GM18498 (cell line): ENCODE results near the gene ZNF804A.

Experiments
- ATAC-seq: cut with Tn5 transposase; IDR thresholded peaks from one replicate; pipeline ENCODE4 v1.9.1; 2021; ENCODE audit warnings: mild to moderate bottlenecking, moderate library complexity; ENCODE audit not compliant: unreplicated experiment

The ZNF804A gene

GRCh38 chr2:184598316-184599053 lies at the start of gene ZNF804A:
ZNF804A (plus strand) TSS chr2:184598529; CDS start chr2:184598960, 431 bp downstream.
- ATAC-seq: peak; percentile 90

DNA sequence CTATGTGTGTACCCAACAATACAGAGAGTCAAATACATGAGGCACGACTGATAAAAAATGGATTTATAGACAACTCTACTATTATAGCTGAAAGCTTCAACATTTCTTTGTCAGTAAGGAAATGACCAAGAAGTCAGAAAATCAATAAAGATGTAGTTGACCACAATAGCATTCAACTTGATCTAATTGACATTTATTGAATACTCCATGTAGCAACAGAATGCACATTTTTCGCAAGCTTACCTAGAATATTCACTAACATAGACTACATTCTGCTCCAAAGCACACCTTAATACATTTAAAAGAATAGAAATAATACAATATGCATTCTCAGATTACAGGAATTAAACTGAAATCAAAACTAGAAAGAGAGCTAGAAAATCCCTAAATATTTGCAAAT lies 49.2 kb upstream of the ZNF804A start:
- no peak for ATAC-seq

GRCh38 chr2:184551626-184552025 lies 46.7 kb upstream of the ZNF804A start:
- no peak for ATAC-seq

DNA sequence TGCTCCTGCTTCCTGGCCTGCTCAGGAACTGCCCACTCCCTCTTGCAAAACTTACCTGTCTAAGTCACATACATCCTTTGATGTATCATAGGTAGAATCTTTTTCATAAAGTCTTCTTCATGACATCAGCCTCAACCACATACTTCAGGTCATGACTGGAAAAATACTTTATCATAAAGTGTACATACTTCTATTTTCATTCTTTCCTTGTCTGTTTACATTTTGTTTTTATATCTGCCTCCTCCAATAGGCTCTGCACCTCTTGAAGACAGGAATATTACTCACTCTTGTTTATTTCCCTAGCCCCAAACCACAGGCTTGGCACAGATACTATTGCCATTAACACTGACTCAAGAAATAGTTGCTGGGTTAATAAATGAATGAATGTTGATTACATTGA lies 43.6 kb upstream of the ZNF804A start:
- no peak for ATAC-seq

GRCh38 chr2:184555352-184555751 lies 43.0 kb upstream of the ZNF804A start:
- no peak for ATAC-seq

- no peak for ATAC-seq
Measured at GRCh38 chr2:184556639-184557038, 41.7 kb upstream of the ZNF804A start.

GRCh38 chr2:184558713-184559464 lies 39.4 kb upstream of the ZNF804A start:
- ATAC-seq: no peak

GRCh38 chr2:184560603-184561002 lies 37.7 kb upstream of the ZNF804A start:
- ATAC-seq: no peak

- no peak for ATAC-seq
Measured at GRCh38 chr2:184562532-184562931, 35.8 kb upstream of the ZNF804A start.

DNA sequence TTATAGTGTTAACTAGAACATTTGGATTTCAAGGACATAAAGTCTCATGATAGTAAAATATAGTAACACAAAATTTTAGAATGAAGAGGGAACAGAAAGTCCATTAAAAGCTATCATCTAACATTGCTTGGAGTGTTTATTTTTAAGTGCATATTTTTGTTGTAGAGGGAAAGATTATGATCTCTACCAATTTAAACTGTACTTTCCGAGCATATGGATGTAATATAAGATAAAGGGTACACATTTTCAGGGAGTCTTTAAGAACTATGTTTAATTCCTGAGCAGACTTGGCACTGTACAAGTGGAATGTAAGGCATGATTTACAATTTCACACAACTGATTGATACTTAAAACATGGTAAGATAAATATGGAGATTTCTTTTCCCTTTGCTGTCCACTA lies 34.2 kb upstream of the ZNF804A start:
- ATAC-seq: no peak

GRCh38 chr2:184566716-184567115 lies 31.6 kb upstream of the ZNF804A start:
- no peak for ATAC-seq

DNA sequence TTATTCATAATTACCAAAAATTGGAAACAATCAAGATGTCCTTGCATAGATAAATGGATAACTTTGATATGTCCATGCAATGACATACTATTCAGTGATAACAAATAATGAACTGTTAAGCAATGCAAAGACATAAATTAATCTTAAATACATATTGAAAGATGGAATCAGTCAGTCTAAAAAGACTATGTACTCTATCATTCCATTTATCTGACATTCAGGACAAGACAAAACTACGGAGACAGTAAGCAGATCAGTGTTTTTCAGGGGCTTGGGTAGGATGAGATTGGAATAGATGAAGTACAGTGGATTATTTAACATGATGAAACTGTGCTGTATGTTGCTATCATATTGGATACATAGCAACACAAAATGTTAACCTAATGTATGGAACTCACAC lies 21.3 kb upstream of the ZNF804A start:
- no peak for ATAC-seq

- ATAC-seq: no peak
Measured at GRCh38 chr2:184577743-184578142, 20.6 kb upstream of the ZNF804A start.

GRCh38 chr2:184579226-184579625 lies 19.1 kb upstream of the ZNF804A start:
- ATAC-seq: no peak

- no peak for ATAC-seq
Measured at GRCh38 chr2:184581391-184581790, 16.9 kb upstream of the ZNF804A start.

- no peak for ATAC-seq
Measured at GRCh38 chr2:184589261-184589660, 9.1 kb upstream of the ZNF804A start.

GRCh38 chr2:184596819-184597411 lies 1.4 kb upstream of the ZNF804A start:
- no peak for ATAC-seq

DNA sequence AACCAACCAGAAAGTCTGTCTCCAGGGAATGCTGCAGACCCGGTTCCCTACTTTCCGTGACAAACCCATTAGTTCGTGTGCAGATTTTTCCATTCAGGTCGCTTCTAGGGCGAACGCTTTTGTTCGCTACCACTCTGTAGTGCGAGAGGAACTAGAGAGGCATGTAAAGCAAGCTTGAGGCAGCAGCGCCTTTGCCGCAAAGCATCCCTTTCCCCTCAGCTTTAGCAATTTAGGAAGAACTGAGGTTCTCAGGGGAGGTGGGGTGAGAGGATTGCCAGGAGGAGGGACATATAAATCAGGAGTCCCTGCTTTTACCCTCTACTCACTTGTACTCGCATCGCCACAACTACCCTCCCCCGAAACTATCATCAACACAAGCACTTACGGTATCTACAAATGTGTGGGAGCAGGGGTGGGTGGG lies 748 bp upstream of the ZNF804A start:
- peak; percentile 28 for ATAC-seq

- ATAC-seq: no peak
Measured at GRCh38 chr2:184598002-184598315, 370 bp upstream of the ZNF804A start.

GRCh38 chr2:184599054-184599871 lies 934 bp downstream of the ZNF804A start:
- no peak for ATAC-seq

DNA sequence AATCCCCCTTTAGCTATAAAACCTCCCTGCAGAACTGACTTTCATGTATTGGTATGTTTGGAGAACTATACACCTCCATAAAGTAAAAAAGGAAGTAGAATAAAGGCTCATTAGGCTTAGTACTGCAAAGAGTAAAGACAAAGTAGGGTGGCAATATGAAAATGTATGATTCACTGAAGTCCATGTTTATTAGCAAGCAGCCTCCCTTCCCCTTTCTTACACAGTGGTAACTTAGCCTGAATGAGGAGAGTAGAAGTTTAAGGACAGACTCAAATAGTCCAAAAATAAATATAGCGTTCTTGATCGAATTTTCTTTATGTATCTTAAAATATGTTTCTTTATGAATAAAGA lies 1.5 kb downstream of the ZNF804A start:
- ATAC-seq: no peak
